A673 (cell line): Measurements from ENCODE around the gene DFFB. TPM values are rescaled to one million over a fixed set of nuclear protein-coding genes. Genes with fewer than 3 reads are reported as not detected.

Experiments used
- BruUV-seq: library from RNA; stranded (reverse); fragments of 400-500 nt; replicated peaks from 2 replicates; lab custom pipeline; 2021; lab: Mats Ljungman, UMichigan
- CTCF ChIA-PET: fragments of 300-600 bp; sonication (Branson Sonifier 250); formaldehyde crosslinking; loops from one replicate; lab custom pipeline; 2022; ENCODE audit warnings: antibody characterized with exemption; lab: Charles Lee
- POLR2A ChIA-PET: fragments of 300-600 bp; sonication (Branson Sonifier 250); formaldehyde crosslinking; loops from one replicate; lab custom pipeline; 2022; ENCODE audit warnings: antibody characterized with exemption; ENCODE audit not compliant: low non-redundant PET; lab: Charles Lee
- DNase-seq: peaks from one replicate; pipeline ENCODE4 v3.0.0-alpha.2; 2015; ENCODE audit warnings: low spot score
- H3K27ac ChIP-seq: fragments of 200-600 bp; sonication (generic); 2 replicates; pipeline ENCODE4 v1.5.1; 2016; ENCODE audit warnings: mixed run types, low read depth, mild to moderate bottlenecking, mixed read lengths, antibody characterized with exemption, low read length; ENCODE audit not compliant: poor library complexity, severe bottlenecking
- H3K27me3 ChIP-seq: fragments of 200-600 bp; sonication (generic); replicated peaks from 2 replicates; pipeline ENCODE4 v1.6.1; 2017; ENCODE audit warnings: mixed run types, low read depth, mild to moderate bottlenecking, mixed read lengths, antibody characterized with exemption, low read length; ENCODE audit not compliant: insufficient read depth, poor library complexity
- H3K36me3 ChIP-seq: fragments of 200-600 bp; sonication (generic); 2 replicates; pipeline ENCODE4 v1.6.1; 2016; ENCODE audit warnings: mixed run types, mild to moderate bottlenecking, mixed read lengths, antibody characterized with exemption, low read length; ENCODE audit not compliant: insufficient read depth, poor library complexity, severe bottlenecking
- H3K4me1 ChIP-seq: fragments of 200-600 bp; sonication (generic); 2 replicates; pipeline ENCODE4 v1.6.1; 2017; ENCODE audit warnings: mixed run types, mild to moderate bottlenecking, mixed read lengths, antibody characterized with exemption, low read length; ENCODE audit not compliant: insufficient read depth, poor library complexity, severe bottlenecking
- H3K4me3 ChIP-seq: fragments of 200-600 bp; sonication (generic); 2 replicates; pipeline ENCODE4 v1.5.1; 2016; ENCODE audit warnings: low read depth, mixed run types, mild to moderate bottlenecking, mixed read lengths, low read length; ENCODE audit not compliant: poor library complexity, severe bottlenecking
- H3K9me3 ChIP-seq: fragments of 200-600 bp; sonication (generic); 2 replicates; pipeline ENCODE4 v1.6.1; 2016; ENCODE audit warnings: mixed run types, low read depth, mild to moderate bottlenecking, mixed read lengths, antibody characterized with exemption, low read length; ENCODE audit not compliant: poor library complexity, severe bottlenecking
- CTCF ChIP-seq: fragments of 300-800, 200-600 bp; sonication (generic); conservative IDR thresholded peaks from 2 replicates; pipeline ENCODE4 v1.5.1; 2017; ENCODE audit warnings: low read depth, mild to moderate bottlenecking, antibody characterized with exemption, low read length, moderate library complexity, mixed read lengths
- EZH2 ChIP-seq: fragments of 200-600 bp; sonication (generic); IDR thresholded peaks from 2 replicates; pipeline ENCODE4 v1.6.1; 2017; ENCODE audit warnings: borderline replicate concordance, low read depth, mild to moderate bottlenecking, mixed read lengths, antibody characterized with exemption, low read length; ENCODE audit not compliant: poor library complexity, severe bottlenecking
- intact Hi-C: fragments of 100-400 bp; cut with micrococcal nuclease; formaldehyde crosslinking; loops from one replicate; pipeline ENCODE4 v1.10.0; 2022; ENCODE audit not compliant: unreplicated experiment
- total RNA-seq: library from RNA; stranded (reverse); gene quantifications from 2 replicates; pipeline ENCODE4 v1.2.3, GENCODE V29; 2021

Gene DFFB
- total RNA-seq, 1 experiment from 2014 or later: 8.9 TPM

- no peaks in the 10 kb centered on the region for H3K36me3 ChIP-seq
- POLR2A ChIA-PET: no interaction called here
- BruUV-seq: no TSS peak
- H3K4me3 ChIP-seq: no peak overlapping the region
- DNase-seq: no peak
- no peaks in the 10 kb centered on the region for H3K9me3 ChIP-seq
- CTCF ChIA-PET: no interaction called here
- intact Hi-C loops: no loop called here
- TF ChIP-seq EZH2 (no peak), CTCF (no peak)
- H3K27me3 ChIP-seq: peaks cover 20% of the 10 kb centered on the region
- no peaks in the 10 kb centered on the region for H3K4me1 ChIP-seq
- no peak overlapping the region for H3K27ac ChIP-seq
Measured at GRCh38 chr1:3925762-3926161, 68.5 kb downstream of the DFFB start.

GRCh38 chr1:3926956-3927355 lies 69.7 kb downstream of the DFFB start:
- Histone ChIP-seq H3K4me1 (no peaks in the 10 kb centered on the region), H3K27me3 (peaks cover 32% of the 10 kb centered on the region), H3K4me3 (no peak overlapping the region), H3K9me3 (no peaks in the 10 kb centered on the region), H3K27ac (no peak overlapping the region), H3K36me3 (no peaks in the 10 kb centered on the region)
- no peak for DNase-seq
- ChIA-PET POLR2A (no interaction called here), CTCF (no interaction called here)
- intact Hi-C loops: no loop called here
- TF ChIP-seq EZH2: no peak
- BruUV-seq: no TSS peak

- no peak overlapping the region for H3K27ac ChIP-seq
- TF ChIP-seq CTCF: no peak
- TF ChIP-seq EZH2: no peak
- POLR2A ChIA-PET: no interaction called here
- BruUV-seq: no TSS peak
- no peak overlapping the region for H3K4me3 ChIP-seq
- no peaks in the 10 kb centered on the region for H3K36me3 ChIP-seq
- H3K9me3 ChIP-seq: no peaks in the 10 kb centered on the region
- no peak for DNase-seq
- H3K27me3 ChIP-seq: peaks cover 45% of the 10 kb centered on the region
- intact Hi-C loops: no loop called here
- H3K4me1 ChIP-seq: no peaks in the 10 kb centered on the region
- CTCF ChIA-PET: no interaction called here
Measured at GRCh38 chr1:3928586-3928985, 71.3 kb downstream of the DFFB start.

- Histone ChIP-seq H3K27ac (no peak overlapping the region), H3K9me3 (no peaks in the 10 kb centered on the region), H3K36me3 (no peaks in the 10 kb centered on the region), H3K4me3 (no peak overlapping the region), H3K27me3 (peaks cover 47% of the 10 kb centered on the region), H3K4me1 (no peaks in the 10 kb centered on the region)
- no peak for DNase-seq
- TF ChIP-seq EZH2 (no peak), CTCF (no peak)
- ChIA-PET POLR2A (no interaction called here), CTCF (no interaction called here)
- BruUV-seq: no TSS peak
- intact Hi-C loops: no loop called here
Measured at GRCh38 chr1:3929126-3929525, 71.8 kb downstream of the DFFB start.
